ENCODE data around the gene TPH1. TPM values are rescaled to one million over a fixed set of nuclear protein-coding genes. Genes with fewer than 3 reads are reported as not detected.

Gene TPH1
- total and polyA plus RNA-seq, 9 of the 15 experiments (the other 6 are each of a cell fraction or from before 2014, with no cell fraction given): 0.04 to 0.29 (median 0.17) TPM

DNA sequence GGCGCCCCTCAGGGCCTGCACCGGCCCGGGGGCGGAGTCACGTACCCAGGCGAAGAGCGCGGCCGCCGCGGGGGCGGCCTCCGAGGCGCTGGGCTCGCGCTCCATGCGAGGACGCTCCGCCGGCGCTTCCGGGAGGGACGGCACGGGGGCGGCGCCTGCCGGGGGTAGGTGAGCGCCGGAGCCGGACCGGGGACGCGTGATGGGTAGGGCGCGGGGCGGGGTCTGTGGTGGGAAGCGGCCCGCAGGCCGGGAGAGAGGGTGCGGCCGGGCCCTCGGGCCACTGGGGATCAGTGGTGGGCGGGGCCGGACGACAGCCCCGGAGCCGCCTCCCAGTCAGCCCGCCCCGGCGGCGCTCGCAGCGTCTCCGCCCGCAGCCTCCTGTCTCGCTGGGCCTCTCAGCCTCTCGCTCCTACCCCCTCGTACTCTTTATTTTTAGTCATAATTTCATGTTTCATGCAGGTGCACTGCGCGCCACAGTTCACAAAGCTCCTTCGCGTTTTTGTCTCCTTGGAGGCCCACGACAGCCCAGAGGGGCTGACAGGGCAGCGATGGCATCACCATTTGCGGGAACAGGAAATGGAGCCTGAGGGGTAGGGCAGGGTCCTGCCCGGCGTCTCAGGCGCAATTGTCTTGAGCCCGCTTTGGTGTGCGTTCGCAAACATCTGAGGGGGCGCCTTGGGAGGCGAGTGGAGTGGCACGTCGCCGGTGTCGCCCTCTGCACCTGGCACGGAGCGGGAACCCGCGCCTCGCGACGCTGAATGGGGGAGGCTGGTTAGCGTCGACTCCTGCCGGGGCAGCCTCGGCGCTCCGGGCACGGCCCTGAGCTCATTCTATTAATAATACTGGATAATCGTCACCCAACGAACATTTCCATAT, 32.9 kb downstream of the TPH1 start, which contains the start of gene SERGEF (continued):
- no peak for TF ChIP-seq ZNF143 (CRISPR knock-in tag; IDR thresholded peaks at IDR 0.05)
- TF ChIP-seq ZNF668 (CRISPR knock-in tag; IDR thresholded peaks at IDR 0.05): no peak
- TF ChIP-seq, protein P1, sequence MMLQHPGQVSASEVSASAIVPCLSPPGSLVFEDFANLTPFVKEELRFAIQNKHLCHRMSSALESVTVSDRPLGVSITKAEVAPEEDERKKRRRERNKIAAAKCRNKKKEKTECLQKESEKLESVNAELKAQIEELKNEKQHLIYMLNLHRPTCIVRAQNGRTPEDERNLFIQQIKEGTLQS (IDR thresholded peaks at IDR 0.05): peak; percentile 44
- TF ChIP-seq, protein P1 (CRISPR knock-in tag; conservative IDR thresholded peaks at IDR 0.05): no peak
- TF ChIP-seq, protein P2, sequence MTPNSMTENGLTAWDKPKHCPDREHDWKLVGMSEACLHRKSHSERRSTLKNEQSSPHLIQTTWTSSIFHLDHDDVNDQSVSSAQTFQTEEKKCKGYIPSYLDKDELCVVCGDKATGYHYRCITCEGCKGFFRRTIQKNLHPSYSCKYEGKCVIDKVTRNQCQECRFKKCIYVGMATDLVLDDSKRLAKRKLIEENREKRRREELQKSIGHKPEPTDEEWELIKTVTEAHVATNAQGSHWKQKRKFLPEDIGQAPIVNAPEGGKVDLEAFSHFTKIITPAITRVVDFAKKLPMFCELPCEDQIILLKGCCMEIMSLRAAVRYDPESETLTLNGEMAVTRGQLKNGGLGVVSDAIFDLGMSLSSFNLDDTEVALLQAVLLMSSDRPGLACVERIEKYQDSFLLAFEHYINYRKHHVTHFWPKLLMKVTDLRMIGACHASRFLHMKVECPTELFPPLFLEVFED (CRISPR knock-in tag; conservative IDR thresholded peaks at IDR 0.05): no peak
- TF ChIP-seq, protein P3, sequence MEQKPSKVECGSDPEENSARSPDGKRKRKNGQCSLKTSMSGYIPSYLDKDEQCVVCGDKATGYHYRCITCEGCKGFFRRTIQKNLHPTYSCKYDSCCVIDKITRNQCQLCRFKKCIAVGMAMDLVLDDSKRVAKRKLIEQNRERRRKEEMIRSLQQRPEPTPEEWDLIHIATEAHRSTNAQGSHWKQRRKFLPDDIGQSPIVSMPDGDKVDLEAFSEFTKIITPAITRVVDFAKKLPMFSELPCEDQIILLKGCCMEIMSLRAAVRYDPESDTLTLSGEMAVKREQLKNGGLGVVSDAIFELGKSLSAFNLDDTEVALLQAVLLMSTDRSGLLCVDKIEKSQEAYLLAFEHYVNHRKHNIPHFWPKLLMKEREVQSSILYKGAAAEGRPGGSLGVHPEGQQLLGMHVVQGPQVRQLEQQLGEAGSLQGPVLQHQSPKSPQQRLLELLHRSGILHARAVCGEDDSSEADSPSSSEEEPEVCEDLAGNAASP (IDR thresholded peaks at IDR 0.05): no peak
- TF ChIP-seq BCOR (IDR thresholded peaks at IDR 0.05): peak; percentile 37; the same call in 1 of the 2 replicates
- no peak for TF ChIP-seq GABPB2 (CRISPR knock-in tag; conservative IDR thresholded peaks at IDR 0.05)
- TF ChIP-seq, protein P4, sequence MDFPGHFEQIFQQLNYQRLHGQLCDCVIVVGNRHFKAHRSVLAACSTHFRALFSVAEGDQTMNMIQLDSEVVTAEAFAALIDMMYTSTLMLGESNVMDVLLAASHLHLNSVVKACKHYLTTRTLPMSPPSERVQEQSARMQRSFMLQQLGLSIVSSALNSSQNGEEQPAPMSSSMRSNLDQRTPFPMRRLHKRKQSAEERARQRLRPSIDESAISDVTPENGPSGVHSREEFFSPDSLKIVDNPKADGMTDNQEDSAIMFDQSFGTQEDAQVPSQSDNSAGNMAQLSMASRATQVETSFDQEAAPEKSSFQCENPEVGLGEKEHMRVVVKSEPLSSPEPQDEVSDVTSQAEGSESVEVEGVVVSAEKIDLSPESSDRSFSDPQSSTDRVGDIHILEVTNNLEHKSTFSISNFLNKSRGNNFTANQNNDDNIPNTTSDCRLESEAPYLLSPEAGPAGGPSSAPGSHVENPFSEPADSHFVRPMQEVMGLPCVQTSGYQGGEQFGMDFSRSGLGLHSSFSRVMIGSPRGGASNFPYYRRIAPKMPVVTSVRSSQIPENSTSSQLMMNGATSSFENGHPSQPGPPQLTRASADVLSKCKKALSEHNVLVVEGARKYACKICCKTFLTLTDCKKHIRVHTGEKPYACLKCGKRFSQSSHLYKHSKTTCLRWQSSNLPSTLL (IDR thresholded peaks at IDR 0.05): no peak
- TF ChIP-seq, protein P5, sequence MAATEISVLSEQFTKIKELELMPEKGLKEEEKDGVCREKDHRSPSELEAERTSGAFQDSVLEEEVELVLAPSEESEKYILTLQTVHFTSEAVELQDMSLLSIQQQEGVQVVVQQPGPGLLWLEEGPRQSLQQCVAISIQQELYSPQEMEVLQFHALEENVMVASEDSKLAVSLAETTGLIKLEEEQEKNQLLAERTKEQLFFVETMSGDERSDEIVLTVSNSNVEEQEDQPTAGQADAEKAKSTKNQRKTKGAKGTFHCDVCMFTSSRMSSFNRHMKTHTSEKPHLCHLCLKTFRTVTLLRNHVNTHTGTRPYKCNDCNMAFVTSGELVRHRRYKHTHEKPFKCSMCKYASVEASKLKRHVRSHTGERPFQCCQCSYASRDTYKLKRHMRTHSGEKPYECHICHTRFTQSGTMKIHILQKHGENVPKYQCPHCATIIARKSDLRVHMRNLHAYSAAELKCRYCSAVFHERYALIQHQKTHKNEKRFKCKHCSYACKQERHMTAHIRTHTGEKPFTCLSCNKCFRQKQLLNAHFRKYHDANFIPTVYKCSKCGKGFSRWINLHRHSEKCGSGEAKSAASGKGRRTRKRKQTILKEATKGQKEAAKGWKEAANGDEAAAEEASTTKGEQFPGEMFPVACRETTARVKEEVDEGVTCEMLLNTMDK (IDR thresholded peaks at IDR 0.05; ENCODE audit: borderline replicate concordance, insufficient read depth, low read depth, low read length, poor library complexity, severe bottlenecking): no peak
- no peak for TF ChIP-seq KLF10 (CRISPR knock-in tag; IDR thresholded peaks at IDR 0.05)
- TF ChIP-seq ILF3 (IDR thresholded peaks at IDR 0.05; ENCODE audit: borderline replicate concordance): no peak
- TF ChIP-seq NCOA1 (IDR thresholded peaks at IDR 0.05; ENCODE audit: low read depth): no peak
- TF ChIP-seq ZNF175 (CRISPR knock-in tag; IDR thresholded peaks at IDR 0.05; ENCODE audit: low read depth): no peak
- TF ChIP-seq CBX2 (IDR thresholded peaks at IDR 0.05; ENCODE audit: insufficient read depth, low read length, poor library complexity, severe bottlenecking): no peak
- peak in 1 of 2 experiments; percentile 58; a peak in 2 of 4 replicates for TF ChIP-seq SRF (CRISPR knock-in tag; IDR thresholded peaks at IDR 0.05)
